DND-41 (cell line): ENCODE data around the gene FHIT.

Experiments
- EZH2 ChIP-seq: IDR thresholded peaks from 3 replicates; pipeline ENCODE4 v1.6.1; 2012; ENCODE audit warnings: borderline replicate concordance, low read depth, mild to moderate bottlenecking, moderate library complexity, low read length, inconsistent platforms; ENCODE audit not compliant: severe bottlenecking
- TF ChIP-seq, protein P1 (sequence below): IDR thresholded peaks from 2 replicates; pipeline ENCODE4 v1.5.1; 2012; ENCODE audit warnings: borderline replicate concordance, low read length, moderate library complexity, mild to moderate bottlenecking; ENCODE audit not compliant: poor library complexity, severe bottlenecking; ENCODE audit errors: extremely low read depth

DNA sequence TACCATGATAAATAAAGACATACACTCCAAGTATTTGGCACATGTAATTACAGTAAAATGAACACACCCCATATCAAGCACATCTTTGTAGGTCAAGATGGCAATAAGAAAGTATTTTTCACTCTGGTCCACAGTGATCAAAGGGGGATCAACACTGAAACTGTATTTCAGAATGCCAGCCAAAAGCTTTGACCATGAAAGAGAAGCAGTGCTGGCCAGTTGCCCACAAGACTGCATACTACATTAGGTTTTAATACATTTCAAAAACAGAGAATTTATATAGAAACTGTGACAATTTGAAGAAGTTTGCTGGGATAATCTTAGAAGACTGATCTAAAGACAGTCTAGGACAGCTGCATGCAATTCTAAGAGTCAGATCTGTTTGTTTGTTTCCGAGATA lies 1035.3 kb downstream of the FHIT start:
- TF ChIP-seq, protein P1, sequence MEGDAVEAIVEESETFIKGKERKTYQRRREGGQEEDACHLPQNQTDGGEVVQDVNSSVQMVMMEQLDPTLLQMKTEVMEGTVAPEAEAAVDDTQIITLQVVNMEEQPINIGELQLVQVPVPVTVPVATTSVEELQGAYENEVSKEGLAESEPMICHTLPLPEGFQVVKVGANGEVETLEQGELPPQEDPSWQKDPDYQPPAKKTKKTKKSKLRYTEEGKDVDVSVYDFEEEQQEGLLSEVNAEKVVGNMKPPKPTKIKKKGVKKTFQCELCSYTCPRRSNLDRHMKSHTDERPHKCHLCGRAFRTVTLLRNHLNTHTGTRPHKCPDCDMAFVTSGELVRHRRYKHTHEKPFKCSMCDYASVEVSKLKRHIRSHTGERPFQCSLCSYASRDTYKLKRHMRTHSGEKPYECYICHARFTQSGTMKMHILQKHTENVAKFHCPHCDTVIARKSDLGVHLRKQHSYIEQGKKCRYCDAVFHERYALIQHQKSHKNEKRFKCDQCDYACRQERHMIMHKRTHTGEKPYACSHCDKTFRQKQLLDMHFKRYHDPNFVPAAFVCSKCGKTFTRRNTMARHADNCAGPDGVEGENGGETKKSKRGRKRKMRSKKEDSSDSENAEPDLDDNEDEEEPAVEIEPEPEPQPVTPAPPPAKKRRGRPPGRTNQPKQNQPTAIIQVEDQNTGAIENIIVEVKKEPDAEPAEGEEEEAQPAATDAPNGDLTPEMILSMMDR, result no peak
- no peak for TF ChIP-seq EZH2
